C1 segment of cervical spinal cord (tissue), 14 donors: ENCODE data around the gene SLC12A3.

Source experiments
- DNase-seq, 14 donors: peaks; one replicate each; lab custom pipeline; 2025; lab: John Stamatoyannopoulos, UW

The SLC12A3 gene

DNA sequence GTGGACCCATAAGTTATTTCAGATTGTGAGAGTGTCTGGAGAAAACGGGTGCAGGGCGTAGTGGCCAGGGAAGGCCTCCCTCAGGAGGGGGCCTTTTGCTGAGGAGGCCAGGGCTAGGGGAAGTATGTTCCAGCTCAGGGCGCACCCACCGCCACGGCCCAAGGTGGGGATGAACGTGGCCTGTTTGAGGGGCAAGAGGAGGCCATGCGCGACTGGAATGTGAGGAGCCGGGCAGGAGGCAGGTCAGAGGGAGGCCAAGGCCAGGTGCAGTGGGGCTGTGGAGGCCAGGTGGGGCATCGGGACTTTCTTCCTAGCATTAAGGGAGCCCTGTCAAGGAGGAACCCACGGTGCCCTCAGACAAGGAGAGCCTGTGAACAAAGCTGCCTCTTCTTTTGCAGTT, 26.7 kb downstream of the SLC12A3 start:
- DNase-seq, result no peak

DNA sequence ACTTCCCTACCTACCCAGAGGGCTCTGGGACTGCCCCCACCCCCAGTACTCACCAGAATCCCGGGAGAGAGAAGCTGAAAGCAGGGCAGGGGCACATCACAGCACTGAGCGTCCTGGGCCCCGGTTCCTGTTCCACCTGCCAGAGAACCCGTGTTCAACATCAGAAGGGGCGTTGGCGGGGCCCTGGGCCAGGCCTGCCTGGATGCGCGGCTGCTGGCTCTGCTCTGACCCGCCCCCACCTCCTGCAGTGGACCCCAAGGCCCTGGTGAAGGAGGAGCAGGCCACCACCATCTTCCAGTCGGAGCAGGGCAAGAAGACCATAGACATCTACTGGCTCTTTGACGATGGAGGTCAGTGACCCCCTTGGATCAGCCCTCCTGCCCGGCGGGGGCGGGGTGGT, 27.7 kb downstream of the SLC12A3 start:
- no peak for DNase-seq

DNA sequence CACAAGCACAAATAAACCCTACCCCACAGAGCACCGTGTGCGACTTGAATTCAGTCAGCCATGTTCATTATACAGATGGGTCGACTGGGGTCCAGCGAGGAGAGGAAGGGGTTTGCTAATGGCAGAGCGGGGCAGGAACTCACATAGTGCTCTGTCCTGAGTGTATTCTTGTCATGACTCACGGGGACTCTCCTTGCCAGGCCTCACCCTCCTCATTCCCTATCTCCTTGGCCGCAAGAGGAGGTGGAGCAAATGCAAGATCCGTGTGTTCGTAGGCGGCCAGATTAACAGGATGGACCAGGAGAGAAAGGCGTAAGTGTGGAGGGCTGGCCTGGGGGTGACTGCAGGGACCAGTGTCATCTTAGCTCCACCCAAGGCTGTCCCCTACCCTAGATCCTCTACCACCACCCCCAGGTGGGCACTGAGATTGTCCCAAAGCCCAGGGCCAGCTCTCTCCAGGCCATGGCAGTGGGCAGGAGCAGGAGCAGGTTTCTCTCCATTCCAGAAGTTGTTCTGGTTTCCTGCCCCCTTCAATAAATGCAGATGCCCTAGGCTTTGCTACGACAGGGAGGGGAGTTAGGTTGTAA, 29.4 kb downstream of the SLC12A3 start:
- no peak for DNase-seq

DNA sequence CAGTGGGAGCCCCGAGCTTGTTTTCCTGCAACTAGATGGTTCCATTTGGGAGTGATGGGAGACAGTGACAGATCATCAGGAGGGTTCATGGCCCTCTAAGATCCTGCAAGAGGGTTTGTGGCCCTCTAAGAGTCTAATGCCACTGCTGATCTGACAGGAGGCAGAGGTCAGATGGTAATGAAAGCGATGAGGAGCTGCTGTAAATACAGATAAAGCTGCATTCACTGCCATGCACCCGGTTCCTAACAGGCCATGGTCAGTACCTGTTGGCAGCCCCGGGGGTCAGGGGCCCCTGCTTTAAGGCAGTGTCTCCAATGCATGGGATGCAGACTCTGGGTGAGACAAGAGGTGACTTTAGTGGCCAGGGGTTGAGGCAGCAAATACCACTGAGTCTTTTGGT, 30.8 kb downstream of the SLC12A3 start:
- no peak for DNase-seq

DNA sequence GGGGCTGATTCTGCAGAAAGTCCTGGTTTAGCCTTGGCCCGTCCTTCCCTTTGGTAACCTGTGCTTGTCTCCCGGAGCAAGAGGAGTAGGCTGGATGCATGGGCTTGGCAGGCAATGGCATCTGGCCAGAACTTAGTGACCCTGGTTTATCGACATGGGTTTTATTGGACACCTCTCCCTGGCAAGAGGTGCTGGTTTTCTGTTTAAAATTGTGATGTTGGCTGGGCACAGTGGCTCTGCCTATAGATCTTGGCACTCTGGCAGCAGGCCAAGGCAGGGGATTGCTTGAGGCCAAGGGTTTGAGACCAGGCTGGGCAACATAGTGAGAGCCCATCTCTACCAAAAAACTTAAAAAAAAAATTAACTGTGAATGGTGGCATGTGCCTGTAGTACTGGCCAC, 31.2 kb downstream of the SLC12A3 start:
- no peak for DNase-seq

DNA sequence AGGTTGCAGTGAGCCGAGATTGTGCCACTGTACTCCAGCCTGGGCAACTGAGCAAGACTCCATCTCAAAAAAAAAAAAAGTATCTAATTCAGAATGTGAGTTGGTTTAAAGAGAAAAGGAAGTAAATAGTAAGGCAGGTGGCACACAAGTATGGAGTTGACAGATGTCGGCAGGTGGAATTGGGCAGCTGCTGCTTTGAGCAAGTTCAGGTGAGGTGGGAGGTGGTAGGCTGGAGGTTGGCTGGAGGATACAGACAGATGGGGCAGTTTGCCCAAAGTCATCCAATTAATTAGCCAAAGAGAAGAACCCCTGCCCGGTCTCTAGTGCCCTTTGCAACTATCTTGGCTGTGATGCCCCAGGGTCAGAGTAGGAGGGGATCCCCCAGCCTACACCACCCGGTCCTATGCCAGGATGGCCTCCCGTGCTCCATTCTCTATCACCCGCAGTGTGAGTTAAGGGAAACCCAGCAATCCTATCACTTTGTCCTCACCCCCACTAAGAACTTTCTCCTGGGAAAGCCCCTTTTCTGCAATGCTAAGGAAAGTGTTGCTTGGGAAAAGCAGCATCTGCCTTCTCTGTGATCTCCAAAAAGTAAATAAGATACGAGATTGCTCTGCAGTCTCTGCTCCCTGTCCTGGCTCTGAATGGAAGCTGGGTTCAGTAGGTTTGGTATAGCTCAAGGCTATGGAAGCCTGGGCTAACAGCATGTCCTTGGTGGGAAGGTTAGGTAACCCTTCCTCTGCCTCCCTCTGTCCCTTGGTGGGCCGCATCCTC, 32.2 kb downstream of the SLC12A3 start:
- no peak for DNase-seq

DNA sequence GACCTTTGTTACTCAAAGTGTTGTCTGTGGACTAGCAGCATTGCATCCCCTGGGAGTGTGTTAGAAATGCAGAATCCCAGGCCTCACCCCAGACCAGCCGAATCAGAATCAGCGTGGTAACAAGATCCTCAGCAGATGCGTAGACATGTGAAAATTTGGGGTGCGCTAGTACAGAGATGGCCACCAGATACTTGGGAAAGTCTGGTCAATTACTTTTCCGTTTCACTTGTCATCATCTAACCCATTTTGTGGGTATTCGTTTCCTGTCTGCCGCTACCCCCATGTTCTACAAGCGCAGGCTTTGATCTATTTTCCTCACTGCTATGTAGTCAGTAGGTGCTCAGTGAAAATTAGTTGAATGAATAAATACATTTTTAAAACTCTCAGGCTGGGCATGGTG, 33.8 kb downstream of the SLC12A3 start:
- DNase-seq, result no peak

DNA sequence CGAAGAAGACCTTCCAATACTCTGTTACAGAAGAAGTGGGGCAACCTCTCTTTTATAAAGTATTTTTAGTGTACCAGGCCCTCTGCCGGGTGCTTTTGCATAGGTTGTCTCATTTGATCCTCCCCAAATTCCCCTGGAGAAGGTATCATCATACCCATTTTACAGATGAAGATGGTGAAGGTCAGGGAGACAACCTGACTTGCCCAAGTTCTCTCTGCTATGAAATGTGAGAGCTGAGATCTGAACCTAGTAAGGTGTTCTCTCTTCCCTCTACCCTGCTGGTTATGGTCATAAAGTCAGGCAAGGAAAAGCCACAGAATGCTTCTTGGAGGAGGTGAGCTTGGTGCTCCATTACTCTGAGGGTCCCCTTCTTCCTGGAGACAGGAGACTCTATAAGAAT, 38.9 kb downstream of the SLC12A3 start:
- DNase-seq, result no peak

DNA sequence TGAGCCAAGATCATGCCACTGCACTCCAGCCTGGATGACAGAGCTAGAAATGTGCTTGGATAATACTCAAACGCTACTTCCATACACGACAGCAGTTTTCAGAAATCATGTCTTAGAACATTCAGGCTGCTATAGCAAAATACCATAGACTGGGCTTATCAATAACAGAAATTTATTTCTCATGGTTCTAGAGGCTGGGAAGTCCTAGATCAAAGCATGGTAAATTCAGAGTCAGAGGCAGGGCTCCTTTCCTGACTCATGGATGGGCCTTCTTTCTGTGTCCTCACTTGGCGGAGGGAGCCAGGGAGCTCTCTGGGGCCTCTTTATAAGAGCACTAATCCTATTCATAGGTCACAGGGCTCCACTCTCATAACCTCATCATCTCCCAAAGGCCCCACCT, 42.4 kb downstream of the SLC12A3 start:
- DNase-seq, result no peak

DNA sequence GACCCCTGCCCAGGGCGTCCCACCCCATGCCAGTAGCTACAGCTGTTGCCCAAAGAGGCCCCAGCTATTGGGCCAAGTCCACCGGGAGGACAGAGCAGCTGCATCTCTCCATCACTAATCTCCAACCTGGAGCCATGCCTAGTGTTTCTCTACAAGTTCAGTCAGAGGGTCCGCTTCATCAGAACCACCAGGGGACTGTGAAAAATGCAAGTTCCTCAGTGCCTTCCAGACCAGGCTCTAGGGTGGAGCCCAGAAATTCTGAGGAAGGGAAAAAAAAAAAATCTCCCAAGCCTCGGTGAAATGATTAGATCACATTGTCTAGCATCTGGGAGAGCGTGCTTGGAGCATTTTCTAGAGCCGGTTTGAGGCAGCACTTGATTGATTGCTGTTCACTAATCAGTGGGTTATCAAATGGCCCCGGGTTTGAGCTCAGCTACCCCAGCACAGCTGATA, 44.5 kb downstream of the SLC12A3 start:
- DNase-seq, result no peak

DNA sequence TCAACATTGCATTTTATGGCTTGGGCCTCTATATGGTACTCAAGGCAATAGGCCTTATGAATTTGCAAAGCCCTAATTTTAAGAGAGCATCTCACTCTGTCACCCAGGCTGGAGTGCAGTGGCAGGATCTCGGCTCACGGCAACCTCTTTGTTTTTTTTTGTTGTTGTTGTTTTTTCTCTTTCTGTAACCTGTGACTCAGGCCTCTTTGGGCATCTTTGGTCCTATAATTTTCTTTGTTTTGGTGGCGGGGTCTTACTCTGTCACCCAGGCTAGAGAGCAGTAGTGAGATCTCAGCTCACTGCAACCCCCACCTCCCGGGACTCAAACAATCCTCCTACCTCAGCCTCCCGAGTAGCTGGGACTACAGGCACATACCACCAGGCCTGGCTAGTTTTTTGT, 45.1 kb downstream of the SLC12A3 start:
- DNase-seq, result no peak

DNA sequence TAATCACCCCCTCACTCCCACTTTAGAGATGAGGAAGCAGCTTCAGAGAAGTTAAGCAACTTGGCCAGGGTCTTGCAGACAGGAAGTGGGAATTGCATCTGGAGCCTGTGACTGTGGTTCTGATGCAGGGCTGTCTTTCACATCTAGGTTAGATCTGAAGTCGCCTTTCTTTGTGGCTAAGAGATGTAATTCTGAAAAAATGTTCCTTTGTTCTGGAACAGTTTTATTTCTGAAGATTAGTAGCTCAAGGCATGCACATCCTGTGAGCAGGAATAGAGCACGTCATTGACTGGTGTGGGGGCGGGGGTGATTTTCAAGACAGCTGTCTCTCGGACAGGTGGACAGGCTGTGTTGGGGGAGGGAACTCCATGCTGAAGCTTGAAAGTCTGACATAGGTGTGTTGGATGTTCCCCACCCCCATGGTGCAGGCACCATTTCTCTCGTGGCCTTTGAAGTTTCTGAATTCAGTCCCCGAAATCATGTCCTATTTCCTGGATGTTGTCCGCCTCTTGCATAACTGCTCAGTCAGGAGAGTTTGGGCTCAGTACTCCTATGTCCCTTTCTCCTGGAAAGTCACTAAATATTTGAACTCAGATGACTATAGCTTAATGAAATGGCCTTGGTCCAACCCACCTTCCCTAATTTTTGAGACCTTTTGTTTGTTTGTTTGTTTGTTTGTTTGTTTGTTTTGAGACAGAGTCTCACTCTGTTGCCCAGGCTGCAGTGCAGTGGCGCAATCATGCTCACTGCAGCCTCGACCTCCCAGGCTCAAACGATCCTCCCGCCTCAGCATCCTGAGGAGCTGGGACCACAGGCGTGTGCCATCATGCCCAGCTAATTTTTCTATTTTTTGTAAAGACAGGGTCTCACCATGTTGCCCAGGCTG, 45.9 kb downstream of the SLC12A3 start:
- DNase-seq, result peak in 5 of 14 donors; percentile 14 to 30 (median 24)

DNA sequence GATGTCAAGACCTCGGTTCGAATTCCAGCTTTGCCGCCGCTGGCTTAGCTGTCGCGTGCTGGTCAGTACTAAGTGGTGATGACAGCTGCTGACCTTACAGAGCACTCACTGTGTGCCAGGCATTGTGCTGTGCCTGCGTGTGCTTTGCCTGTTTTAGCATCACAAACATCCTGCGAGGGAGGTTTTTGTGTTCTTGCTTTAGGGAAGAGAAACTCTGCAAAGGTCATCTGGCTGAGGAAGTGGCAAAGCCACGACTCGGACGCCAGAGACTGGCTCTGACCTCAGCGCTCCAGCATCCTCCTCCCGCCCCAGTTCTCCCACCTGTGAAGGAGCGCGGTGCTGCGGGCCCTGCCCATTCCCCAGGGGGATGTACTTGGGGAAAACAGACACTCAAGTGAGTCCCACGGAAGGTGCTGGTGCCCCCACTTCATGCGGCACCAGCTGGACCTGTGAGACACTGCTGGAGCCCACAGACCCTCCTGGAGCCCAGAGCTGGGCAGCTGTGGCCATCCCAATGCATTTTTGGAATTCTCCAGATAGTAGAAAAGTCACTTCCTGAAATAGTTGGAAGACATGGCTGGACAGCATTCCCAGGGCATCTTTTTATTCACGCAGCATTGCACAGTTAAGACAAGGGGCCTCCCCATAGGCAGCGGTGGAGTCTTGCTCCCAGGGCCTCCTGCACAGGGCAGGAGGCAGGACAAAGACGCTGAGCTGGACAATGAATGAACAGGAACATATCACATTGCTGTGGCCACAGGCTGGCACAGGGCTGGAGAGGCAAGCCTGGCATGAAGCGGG, 47.0 kb downstream of the SLC12A3 start:
- DNase-seq, result peak in 8 of 14 donors; percentile 20 to 64 (median 32)

DNA sequence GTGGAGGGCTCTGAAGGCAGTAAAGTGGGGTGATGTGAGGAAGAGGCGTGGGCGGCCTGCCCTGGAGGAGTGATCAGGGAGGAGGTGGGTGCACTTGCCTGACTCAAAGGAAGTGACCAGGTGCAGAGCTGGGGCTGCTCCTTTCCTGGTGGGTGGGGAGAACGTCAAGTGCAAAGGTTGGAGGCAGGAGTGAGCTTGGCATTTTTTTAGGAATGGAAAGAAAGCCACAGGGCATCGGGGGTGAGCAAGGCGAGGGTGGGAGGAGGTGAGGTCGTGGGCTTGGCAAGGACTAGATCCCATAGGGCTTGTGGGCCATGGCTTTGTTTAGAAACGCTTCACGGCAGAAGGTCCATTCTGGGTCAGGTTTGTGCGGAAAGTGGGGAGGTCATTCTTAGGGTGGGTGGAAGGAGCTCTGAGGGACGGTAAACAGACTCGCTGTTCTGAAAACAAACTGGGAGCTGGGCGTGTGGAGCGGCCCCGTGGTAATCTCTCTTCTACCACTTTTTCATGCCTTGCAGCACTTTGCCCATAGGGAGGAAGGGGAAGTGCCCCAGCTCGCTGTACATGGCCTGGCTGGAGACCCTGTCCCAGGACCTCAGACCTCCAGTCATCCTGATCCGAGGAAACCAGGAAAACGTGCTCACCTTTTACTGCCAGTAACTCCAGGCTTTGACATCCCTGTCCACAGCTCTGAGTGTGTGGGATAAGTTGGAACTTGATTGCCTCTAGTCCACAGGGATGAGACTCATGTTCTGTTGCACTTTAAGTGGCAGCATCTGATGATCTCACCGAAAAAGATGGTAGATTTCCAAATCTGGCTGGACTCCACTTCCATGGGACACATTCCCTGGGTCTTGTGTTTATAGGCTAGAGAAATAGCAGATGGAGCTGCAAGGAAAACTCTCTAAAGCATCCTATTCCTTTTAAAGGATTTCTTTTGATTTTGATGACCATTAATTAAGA, 48.0 kb downstream of the SLC12A3 start:
- peak in 1 of 14 donors; percentile 3 for DNase-seq

DNA sequence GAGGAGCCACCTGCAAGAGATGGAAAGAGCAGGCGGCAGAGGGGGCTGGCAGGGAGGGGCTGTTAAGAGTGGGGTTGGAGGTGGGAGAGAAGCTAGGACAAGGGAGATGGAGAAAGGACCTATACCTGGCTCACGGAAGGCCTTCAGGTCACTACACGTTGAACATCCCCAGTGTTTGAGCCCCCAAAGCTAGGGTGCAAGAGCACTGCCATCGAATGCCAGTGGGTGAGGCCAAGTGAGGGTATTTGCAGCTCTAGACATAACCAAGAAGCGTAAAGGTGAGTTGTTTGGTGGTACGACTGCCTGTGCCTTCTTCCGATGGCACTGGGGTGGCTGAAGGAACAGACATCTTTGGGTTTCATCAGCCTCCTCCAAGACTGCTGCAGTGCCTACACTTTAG, 49.9 kb downstream of the SLC12A3 start:
- DNase-seq, result no peak

DNA sequence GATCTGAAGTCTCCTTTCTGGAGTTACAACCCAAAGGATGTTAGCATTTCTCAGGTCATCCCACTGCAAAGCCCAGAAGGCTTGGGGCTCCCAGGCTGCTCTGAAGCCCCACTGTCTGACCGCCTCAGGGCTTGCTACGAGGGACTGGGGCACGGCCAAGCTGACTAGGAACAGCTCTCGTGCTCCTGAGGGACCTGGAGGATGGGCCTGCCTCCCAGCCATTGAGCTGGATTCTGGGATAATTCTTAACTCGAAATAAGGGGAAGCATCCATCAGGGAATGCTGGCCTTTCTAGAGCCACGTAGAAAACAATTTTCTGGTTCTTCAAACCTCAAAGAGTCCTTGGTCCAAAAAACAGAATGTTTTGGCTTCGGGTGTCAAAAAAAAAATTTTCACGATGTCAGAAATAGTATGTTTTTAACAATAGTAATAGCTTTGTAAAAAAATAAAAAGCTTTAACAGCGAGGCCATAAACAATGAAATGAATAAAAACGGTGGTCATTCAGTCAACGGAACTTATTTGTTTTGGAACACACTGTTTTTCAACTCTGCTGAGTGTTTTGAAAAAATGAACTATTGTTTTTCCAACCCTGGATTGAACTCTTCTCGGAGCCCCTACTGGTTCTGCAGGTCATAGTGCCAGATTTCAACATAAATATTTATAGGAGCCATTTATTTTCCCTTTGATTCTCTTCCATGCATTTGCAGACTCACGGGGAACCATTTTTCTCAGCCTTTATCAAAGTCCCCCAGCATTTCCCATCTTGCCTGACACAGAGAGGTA, 50.5 kb downstream of the SLC12A3 start:
- DNase-seq, result no peak

DNA sequence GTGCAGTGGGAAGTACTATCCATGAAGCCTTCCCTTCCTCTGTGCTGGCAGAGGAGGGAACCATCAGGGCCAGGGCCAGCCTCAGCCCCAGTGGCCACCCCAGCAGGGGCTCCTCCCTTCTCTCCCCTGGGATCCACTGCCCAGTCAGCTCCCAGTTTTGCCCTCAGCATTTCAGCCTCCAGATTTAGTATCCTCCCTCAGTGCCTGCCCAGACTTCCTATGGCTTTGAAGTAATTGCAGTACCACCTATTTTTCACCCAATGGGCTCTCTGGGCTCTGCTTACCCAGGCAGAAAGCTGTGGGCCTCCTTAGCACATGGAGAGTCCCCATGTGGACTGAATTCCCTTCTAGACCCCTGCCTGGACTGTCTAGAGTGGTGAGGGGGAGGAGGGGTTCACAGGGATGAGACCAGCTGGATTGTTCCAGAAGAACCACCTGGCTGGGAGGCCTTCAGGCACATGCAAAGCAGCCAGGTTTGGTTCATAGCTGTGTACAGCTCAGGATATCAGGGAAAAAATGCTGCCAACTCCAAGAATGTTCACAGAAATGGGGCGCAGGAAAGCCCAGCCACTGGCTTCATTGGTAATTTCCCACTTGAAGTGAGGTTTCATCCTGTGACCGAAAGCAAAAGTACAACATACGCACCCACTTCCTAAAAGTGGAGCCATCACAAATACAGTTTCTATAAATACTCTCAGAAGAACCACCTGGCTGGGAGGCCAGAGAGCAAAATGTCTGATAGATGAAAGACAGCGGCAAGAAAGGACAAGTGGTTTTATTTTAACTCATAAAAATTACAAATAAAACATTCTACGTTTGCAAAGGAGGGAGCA, 51.8 kb downstream of the SLC12A3 start:
- peak in 1 of 14 donors; percentile 9 for DNase-seq

DNA sequence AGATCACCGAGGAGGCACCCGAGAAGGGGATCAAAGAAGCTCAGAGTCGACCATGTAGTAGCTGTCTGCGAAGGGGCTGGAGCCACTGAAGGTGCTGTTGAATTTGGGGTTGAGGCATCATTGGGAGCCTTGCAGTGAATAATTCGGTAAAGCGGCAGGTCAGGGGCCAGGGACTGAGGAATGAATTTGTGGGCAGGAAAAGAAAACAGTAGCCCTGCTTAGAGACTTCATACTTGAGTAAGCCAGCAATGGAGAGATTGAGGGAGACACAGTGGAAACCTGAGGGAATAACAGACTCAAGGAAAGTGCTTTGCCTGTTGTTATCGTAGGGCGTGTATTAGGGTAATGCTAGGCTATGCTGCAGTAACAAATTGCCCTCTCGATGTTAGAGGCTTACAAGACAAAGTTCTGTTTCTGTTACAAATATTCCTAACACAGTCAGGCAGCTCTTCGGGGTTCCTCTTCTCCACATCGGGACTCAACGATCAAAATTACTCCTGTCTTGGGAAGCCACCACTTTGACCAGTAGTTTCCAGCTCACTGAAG, 53.5 kb downstream of the SLC12A3 start:
- no peak for DNase-seq
